Activated CD4-positive, alpha-beta T cell treated with anti-CD3 and anti-CD28 coated beads for 4 hours (primary cell): ENCODE results near the gene MTHFS.
A peak's percentile ranks its signal among the peaks of the same experiment; 100 is the strongest.
"Not testable (repeated sequence)": the region's sequence is repeated elsewhere in the genome, so short reads cannot be mapped to it uniquely, and the experiment has no call there.

Experiments used
- DNase-seq, 2 donors: peaks; one replicate each; pipeline ENCODE4 v3.0.0-alpha.2; 2020

Gene MTHFS

GRCh38 chr15:79915776-79916501 lies 19.1 kb upstream of the MTHFS start:
- not testable (repeated sequence) for DNase-seq

GRCh38 chr15:79914728-79915127 lies 17.9 kb upstream of the MTHFS start:
- no peak for DNase-seq

- not testable (repeated sequence) for DNase-seq
Measured at GRCh38 chr15:79909556-79910335, 12.9 kb upstream of the MTHFS start.

- DNase-seq = no peak
Measured at GRCh38 chr15:79904271-79904670, 7.5 kb upstream of the MTHFS start.

GRCh38 chr15:79903626-79904025 lies 6.8 kb upstream of the MTHFS start:
- no peak for DNase-seq

- DNase-seq = no peak
Measured at GRCh38 chr15:79903144-79903543, 6.3 kb upstream of the MTHFS start.

GRCh38 chr15:79901958-79902357 lies 5.1 kb upstream of the MTHFS start:
- no peak for DNase-seq

GRCh38 chr15:79900818-79901378 lies 4.1 kb upstream of the MTHFS start:
- peak in 1 of 2 donors; percentile 7 for DNase-seq

- DNase-seq = no peak
Measured at GRCh38 chr15:79900087-79900486, 3.3 kb upstream of the MTHFS start.

GRCh38 chr15:79898786-79899185 lies 2.0 kb upstream of the MTHFS start:
- not testable (repeated sequence) for DNase-seq

- no peak for DNase-seq
Measured at GRCh38 chr15:79898369-79898768, 1.6 kb upstream of the MTHFS start.

- peak; percentile 20 to 25 for DNase-seq
Measured at GRCh38 chr15:79897701-79898113, 893 bp upstream of the MTHFS start.

- no peak for DNase-seq
Measured at GRCh38 chr15:79897380-79897678, 515 bp upstream of the MTHFS start.

GRCh38 chr15:79896131-79896633 lies 632 bp downstream of the MTHFS start:
- DNase-seq = peak in 1 of 2 donors; percentile 43

- no peak for DNase-seq
Measured at GRCh38 chr15:79887054-79887930, 9.5 kb downstream of the MTHFS start.

GRCh38 chr15:79886124-79886523 lies 10.7 kb downstream of the MTHFS start:
- DNase-seq = no peak

GRCh38 chr15:79884204-79884596 lies 12.6 kb downstream of the MTHFS start:
- DNase-seq = no peak

- DNase-seq = no peak
Measured at GRCh38 chr15:79883579-79884203, 13.1 kb downstream of the MTHFS start.

GRCh38 chr15:79881668-79882067 lies 15.1 kb downstream of the MTHFS start:
- no peak for DNase-seq

GRCh38 chr15:79881254-79881653 lies 15.6 kb downstream of the MTHFS start:
- no peak for DNase-seq

- DNase-seq = no peak
Measured at GRCh38 chr15:79878078-79878705, 18.6 kb downstream of the MTHFS start.

GRCh38 chr15:79875213-79875612 lies 21.6 kb downstream of the MTHFS start:
- DNase-seq = no peak
